Kidney epithelial cell (primary cell): ENCODE measurements around the gene CINP. TPM values are rescaled to one million over a fixed set of nuclear protein-coding genes. Genes with fewer than 3 reads are reported as not detected.

Source experiments
- DNase-seq: peaks from one replicate; pipeline ENCODE4 v3.0.0-alpha.2; 2010; ENCODE audit warnings: low read depth
- H3K27me3 ChIP-seq: 2 replicates; pipeline ENCODE4 v1.6.0; 2011; ENCODE audit warnings: low read length; ENCODE audit not compliant: control insufficient read depth, insufficient read depth
- H3K36me3 ChIP-seq: 2 replicates; pipeline ENCODE4 v1.5.1; 2011; ENCODE audit warnings: low read length; ENCODE audit not compliant: control insufficient read depth, insufficient read depth
- H3K4me3 ChIP-seq: 2 replicates; pipeline ENCODE4 v1.5.1; 2011; ENCODE audit warnings: low read depth, mild to moderate bottlenecking, control low read depth, low read length
- CTCF ChIP-seq: IDR thresholded peaks from 2 replicates; pipeline ENCODE4 v1.5.1; 2011; ENCODE audit warnings: mild to moderate bottlenecking, moderate library complexity, low read length, control low read depth, inconsistent platforms; ENCODE audit not compliant: insufficient read depth, poor library complexity, severe bottlenecking
- total RNA-seq: library from RNA; depleted of rRNA; stranded (reverse); fragments of >200 nt; gene quantifications from 2 replicates; pipeline ENCODE4 v1.2.3, GENCODE V29; 2015

Gene CINP
- total RNA-seq, 1 donor from 2014 or later, result 33.7 TPM

GRCh38 chr14:102316743-102317563 lies 45.7 kb downstream of the CINP start:
- DNase-seq, result peak; percentile 60
- Histone ChIP-seq H3K4me3 (peak overlapping the region; percentile 57), H3K27me3 (no peaks in the 10 kb centered on the region), H3K36me3 (no peaks in the 10 kb centered on the region)
- peak; percentile 89 for TF ChIP-seq CTCF

GRCh38 chr14:102316338-102316742 lies 46.4 kb downstream of the CINP start:
- no peak for DNase-seq
- Histone ChIP-seq H3K27me3 (no peaks in the 10 kb centered on the region), H3K4me3 (peak overlapping the region; percentile 30), H3K36me3 (no peaks in the 10 kb centered on the region)
- no peak for TF ChIP-seq CTCF

- Histone ChIP-seq H3K4me3 (no peak overlapping the region), H3K27me3 (no peaks in the 10 kb centered on the region), H3K36me3 (no peaks in the 10 kb centered on the region)
- DNase-seq, result no peak
- TF ChIP-seq CTCF, result no peak
These were observed 47.6 kb downstream of the CINP start for GRCh38 chr14:102315121-102315520.

- no peak for DNase-seq
- Histone ChIP-seq H3K4me3 (peak overlapping the region; percentile 53), H3K27me3 (no peaks in the 10 kb centered on the region), H3K36me3 (no peaks in the 10 kb centered on the region)
- TF ChIP-seq CTCF, result peak; percentile 95
These were observed 48.3 kb downstream of the CINP start for GRCh38 chr14:102314242-102315011.

GRCh38 chr14:102304611-102305506 lies 57.8 kb downstream of the CINP start, which contains the start of gene MOK:
MOK (minus strand) TSS chr14:102305164; CDS start chr14:102304968, 196 bp downstream.
- peak within 1 kb of the TSS; percentile 64 for H3K4me3 ChIP-seq
- no peaks in the 10 kb centered on the region for H3K27me3 ChIP-seq
- no peaks in the 10 kb centered on the region for H3K36me3 ChIP-seq
- no peak for TF ChIP-seq CTCF
- DNase-seq, result peak; percentile 87
